ENCODE measurements around the gene FAM53B.
A peak's percentile ranks its signal among the peaks of the same experiment; 100 is the strongest.

The FAM53B gene

DNA sequence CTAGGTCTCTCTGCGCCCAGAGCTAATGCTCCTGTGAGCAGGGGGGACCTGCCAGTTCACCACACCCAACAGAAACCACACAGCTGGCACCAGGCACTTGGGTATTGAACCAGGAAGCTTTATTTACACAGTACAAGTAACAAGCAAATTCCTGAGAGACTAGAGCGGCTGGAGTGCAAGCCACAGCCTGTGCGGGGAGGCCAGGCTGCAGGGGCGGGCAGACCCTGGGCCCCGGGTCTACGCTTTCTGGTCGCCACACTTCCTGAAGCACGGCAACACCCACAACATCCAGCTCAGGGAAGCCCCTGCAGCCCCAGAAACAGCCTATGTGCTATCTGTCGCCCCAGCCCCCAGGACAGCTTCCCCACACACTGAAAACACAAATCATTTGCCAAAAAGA, 125.0 kb downstream of the FAM53B start:
- no peak overlapping the region for H3K4me3 ChIP-seq (ENCODE audit: low read depth, low read length)
- DNase-seq (ENCODE audit: low read depth, low spot score), result peak; percentile 13
- TF ChIP-seq, protein P1, sequence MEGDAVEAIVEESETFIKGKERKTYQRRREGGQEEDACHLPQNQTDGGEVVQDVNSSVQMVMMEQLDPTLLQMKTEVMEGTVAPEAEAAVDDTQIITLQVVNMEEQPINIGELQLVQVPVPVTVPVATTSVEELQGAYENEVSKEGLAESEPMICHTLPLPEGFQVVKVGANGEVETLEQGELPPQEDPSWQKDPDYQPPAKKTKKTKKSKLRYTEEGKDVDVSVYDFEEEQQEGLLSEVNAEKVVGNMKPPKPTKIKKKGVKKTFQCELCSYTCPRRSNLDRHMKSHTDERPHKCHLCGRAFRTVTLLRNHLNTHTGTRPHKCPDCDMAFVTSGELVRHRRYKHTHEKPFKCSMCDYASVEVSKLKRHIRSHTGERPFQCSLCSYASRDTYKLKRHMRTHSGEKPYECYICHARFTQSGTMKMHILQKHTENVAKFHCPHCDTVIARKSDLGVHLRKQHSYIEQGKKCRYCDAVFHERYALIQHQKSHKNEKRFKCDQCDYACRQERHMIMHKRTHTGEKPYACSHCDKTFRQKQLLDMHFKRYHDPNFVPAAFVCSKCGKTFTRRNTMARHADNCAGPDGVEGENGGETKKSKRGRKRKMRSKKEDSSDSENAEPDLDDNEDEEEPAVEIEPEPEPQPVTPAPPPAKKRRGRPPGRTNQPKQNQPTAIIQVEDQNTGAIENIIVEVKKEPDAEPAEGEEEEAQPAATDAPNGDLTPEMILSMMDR (IDR thresholded peaks at IDR 0.05; ENCODE audit: low read depth, low read length), result no peak
- in situ Hi-C loops (cut with HindIII; ENCODE audit: low sequenced_read_pairs), result no loop called here

DNA sequence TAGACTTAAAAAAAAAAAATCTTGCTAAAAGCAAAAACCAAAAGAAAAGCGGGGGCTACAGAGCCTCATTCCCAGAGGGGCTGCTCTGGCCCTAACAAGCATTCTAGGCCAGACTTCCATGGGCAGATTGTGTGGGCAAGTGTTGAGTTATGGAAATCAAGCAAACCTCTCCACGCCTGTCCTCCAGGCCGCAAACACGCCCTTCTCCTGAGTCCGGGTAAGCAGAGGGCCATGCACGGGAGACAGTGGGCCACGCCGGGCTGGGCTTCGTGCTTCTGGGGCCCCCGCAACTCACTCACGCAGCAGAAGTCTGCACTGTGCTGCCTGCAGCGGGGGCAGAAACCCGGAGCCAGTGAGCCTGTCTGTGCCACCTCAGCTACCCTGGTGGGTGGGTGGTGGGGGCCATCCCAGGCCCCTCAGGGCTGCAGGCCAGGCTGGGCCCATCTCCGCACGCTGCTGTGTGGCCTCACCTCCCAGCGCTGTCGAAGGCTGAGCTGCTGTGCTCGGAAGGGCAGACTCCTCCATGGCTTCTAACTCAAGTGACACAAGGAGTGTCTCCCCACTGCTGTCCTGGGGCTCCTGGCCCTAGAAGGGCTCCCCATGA, 125.6 kb downstream of the FAM53B start:
- TF ChIP-seq, protein P1 (IDR thresholded peaks at IDR 0.05; ENCODE audit: low read depth, low read length), result no peak
- in situ Hi-C loops (cut with HindIII; ENCODE audit: low sequenced_read_pairs), result no loop called here
- DNase-seq (ENCODE audit: low read depth, low spot score), result no peak
- no peak overlapping the region for H3K4me3 ChIP-seq (ENCODE audit: low read depth, low read length)

DNA sequence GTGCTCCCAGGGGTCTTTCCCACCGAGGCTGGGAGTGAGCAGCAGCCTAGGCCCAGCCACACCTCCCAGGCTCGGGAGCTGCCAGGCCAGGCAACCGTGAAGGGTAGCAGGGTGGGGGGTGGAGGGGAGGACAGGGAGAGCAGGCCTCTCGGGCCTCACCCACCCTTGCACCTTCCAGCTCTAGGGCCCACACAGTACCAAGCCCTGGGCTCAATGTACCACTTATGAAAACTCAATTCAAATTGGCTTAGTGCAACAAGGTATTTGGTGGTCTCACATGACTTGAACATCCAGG, 127.4 kb downstream of the FAM53B start:
- no peak for DNase-seq (ENCODE audit: low read depth, low spot score)
- in situ Hi-C loops (cut with HindIII; ENCODE audit: low sequenced_read_pairs), result no loop called here
- no peak overlapping the region for H3K4me3 ChIP-seq (ENCODE audit: low read depth, low read length)
- TF ChIP-seq, protein P1 (IDR thresholded peaks at IDR 0.05; ENCODE audit: low read depth, low read length), result no peak

DNA sequence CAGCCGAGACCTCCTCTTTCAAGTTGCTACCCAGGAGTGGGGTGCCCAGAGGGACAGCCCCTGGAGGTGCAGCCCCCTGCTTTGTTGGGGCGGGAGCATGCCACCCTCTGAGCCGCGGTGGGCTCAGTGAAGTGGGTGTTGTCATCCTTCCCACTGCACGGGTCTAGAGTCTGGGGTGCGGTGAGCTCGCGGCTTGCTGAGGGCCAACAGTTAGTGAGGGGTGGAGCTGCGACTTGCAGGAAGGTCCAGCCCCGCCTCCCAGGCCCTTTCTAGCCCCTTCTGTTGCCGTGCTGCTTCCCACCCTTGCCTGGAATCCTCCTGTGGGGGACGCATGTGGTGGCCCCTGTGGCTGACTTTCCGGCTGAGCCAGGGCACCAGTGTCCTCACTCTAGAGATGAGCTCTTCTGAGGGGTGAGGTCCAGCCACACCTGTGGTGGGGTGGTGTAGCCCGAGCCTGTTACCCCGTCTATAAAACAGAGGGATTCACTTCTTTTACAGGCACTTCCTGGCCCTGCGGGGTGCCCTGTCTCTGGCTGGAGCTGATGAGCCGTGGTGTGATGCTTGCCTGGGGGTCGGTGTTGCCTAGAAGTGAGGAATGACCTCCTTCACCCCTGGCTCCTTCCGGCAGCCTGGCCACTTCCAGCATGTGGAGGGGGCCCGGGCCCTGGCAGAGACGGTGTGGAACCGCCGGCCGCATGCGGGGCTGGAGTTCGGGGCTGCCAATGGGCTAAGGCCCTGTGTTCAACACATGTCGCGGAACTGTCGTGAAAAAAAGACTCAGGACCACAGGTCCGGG, 127.9 kb downstream of the FAM53B start:
- in situ Hi-C loops (cut with HindIII; ENCODE audit: low sequenced_read_pairs), result no loop called here

DNA sequence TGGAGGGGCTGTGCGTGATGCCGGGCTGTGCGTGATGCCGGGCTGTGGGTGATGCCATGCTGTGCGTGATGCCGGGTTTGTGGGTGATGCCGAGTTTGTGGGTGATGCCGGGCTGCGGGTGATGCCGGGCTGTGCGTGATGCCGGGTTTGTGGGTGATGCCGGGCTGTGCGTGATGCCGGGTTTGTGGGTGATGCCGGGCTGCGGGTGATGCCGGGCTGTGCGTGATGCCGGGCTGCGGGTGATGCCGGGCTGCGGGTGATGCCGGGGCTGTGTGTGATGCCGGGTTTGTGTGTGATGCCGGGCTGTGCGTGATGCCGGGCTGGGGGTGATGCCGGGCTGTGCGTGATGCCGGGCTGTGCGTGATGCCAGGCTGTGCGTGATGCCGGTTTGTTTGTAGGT, 128.9 kb downstream of the FAM53B start:
- TF ChIP-seq, protein P1 (IDR thresholded peaks at IDR 0.05; ENCODE audit: low read depth, low read length), result no peak
- in situ Hi-C loops (cut with HindIII; ENCODE audit: low sequenced_read_pairs), result no loop called here
- no peak for DNase-seq (ENCODE audit: low read depth, low spot score)
- no peak overlapping the region for H3K4me3 ChIP-seq (ENCODE audit: low read depth, low read length)

More for the DNA sequence above, 127.9 kb downstream of the FAM53B start:
- no peak for DNase-seq (ENCODE audit: low read depth, low spot score)
- no peak overlapping the region for H3K4me3 ChIP-seq (ENCODE audit: low read depth, low read length)
- TF ChIP-seq, protein P1 (IDR thresholded peaks at IDR 0.05; ENCODE audit: low read depth, low read length), result no peak

DNA sequence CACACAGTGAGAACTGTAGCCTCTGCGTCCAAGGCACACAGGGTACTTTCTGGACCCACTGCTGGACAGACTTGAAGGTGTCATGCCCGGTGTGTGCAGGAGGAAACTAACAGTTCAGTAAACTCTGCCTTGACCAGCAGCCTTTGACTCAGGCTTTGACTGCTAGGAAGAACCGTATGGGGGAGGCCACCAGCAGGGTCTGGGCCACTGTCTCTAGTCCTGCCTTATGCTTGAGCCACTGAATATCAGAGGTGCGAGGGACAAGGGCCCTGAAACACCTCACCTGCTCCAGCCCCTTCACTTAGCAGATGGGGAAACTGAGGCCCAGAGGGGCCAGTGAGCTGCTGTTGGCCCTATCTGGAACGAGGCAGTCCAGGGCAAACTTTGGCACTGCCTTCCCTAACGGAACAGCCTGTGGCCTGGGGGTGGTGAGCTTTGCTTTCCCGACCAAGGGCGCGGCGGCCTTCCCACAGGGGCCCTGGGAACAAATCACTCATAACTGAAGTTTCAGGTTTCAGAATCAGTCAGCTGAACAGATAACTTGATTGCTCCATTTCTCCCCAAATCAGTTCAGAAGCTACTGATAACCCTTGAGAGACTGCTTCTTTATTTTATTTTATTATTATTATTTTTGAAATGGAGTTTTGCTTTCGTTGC, 130.0 kb downstream of the FAM53B start:
- TF ChIP-seq, protein P1 (IDR thresholded peaks at IDR 0.05; ENCODE audit: low read depth, low read length), result no peak
- in situ Hi-C loops (cut with HindIII; ENCODE audit: low sequenced_read_pairs), result no loop called here
- no peak for DNase-seq (ENCODE audit: low read depth, low spot score)
- H3K4me3 ChIP-seq (ENCODE audit: low read depth, low read length), result no peak overlapping the region

All from astrocyte of the spinal cord (primary cell).